MM.1S (cell line): ENCODE data around the gene WDR45B.

ENCODE experiments used
- DNase-seq: peaks from one replicate; pipeline ENCODE4 v3.0.0-alpha.2; 2015
- H2AFZ ChIP-seq: fragments of 300-600 bp; sonication (generic); 2 replicates; pipeline ENCODE4 v1.6.0; 2016; ENCODE audit warnings: antibody characterized with exemption, low read length
- H3F3A ChIP-seq: fragments of 300-600 bp; sonication (generic); 2 replicates; pipeline ENCODE4 v1.6.1; 2016; ENCODE audit warnings: mild to moderate bottlenecking, antibody characterized with exemption, low read length, moderate library complexity, mixed read lengths; ENCODE audit not compliant: insufficient read depth
- H3K27ac ChIP-seq: fragments of 300-600 bp; sonication (generic); 2 replicates; pipeline ENCODE4 v1.5.1; 2016; ENCODE audit warnings: mild to moderate bottlenecking, low read length
- H3K27me3 ChIP-seq: fragments of 300-600 bp; sonication (generic); replicated peaks from 2 replicates; pipeline ENCODE4 v1.6.0; 2016; ENCODE audit warnings: low read length; ENCODE audit not compliant: insufficient read depth
- H3K36me3 ChIP-seq: fragments of 300-600 bp; sonication (generic); replicated peaks from 2 replicates; pipeline ENCODE4 v1.6.1; 2016; ENCODE audit warnings: mild to moderate bottlenecking, low read length, mixed read lengths; ENCODE audit not compliant: insufficient read depth
- H3K4me1 ChIP-seq: fragments of 300-600 bp; sonication (generic); 2 replicates; pipeline ENCODE4 v1.6.1; 2016; ENCODE audit warnings: low read length, mixed read lengths
- H3K4me2 ChIP-seq: fragments of 300-600 bp; sonication (generic); 2 replicates; pipeline ENCODE4 v1.6.0; 2016; ENCODE audit warnings: low read depth, low read length
- H3K4me3 ChIP-seq: fragments of 300-600 bp; sonication (generic); 2 replicates; pipeline ENCODE4 v1.5.1; 2016; ENCODE audit warnings: low read length, mixed read lengths
- H3K79me2 ChIP-seq: fragments of 300-600 bp; sonication (generic); 2 replicates; pipeline ENCODE4 v1.6.1; 2016; ENCODE audit warnings: mixed run types, low read length, mixed read lengths
- H3K9ac ChIP-seq: fragments of 300-600 bp; sonication (generic); 2 replicates; pipeline ENCODE4 v1.6.1; 2016; ENCODE audit warnings: low read length, mixed read lengths
- H3K9me2 ChIP-seq: fragments of 300-600 bp; sonication (generic); replicated peaks from 2 replicates; pipeline ENCODE4 v1.6.1; 2016; ENCODE audit warnings: mild to moderate bottlenecking, low read length, mixed read lengths; ENCODE audit not compliant: insufficient read depth
- H3K9me3 ChIP-seq: fragments of 300-600 bp; sonication (generic); replicated peaks from 2 replicates; pipeline ENCODE4 v1.6.1; 2016; ENCODE audit warnings: mild to moderate bottlenecking, low read length, mixed read lengths; ENCODE audit not compliant: insufficient read depth
- H4K20me1 ChIP-seq: fragments of 300-600 bp; sonication (generic); 2 replicates; pipeline ENCODE4 v1.6.1; 2016; ENCODE audit warnings: mild to moderate bottlenecking, low read length, moderate library complexity, mixed read lengths; ENCODE audit not compliant: insufficient read depth
- CTCF ChIP-seq: fragments of 300-600 bp; sonication (generic); IDR thresholded peaks from 2 replicates; pipeline ENCODE4 v1.5.1; 2016; ENCODE audit warnings: antibody characterized with exemption, low read length, mixed read lengths
- EZH2 ChIP-seq: fragments of 300-600 bp; sonication (generic); optimal IDR thresholded peaks from 2 replicates; pipeline ENCODE3; 2017; ENCODE audit warnings: low read depth, mild to moderate bottlenecking, antibody characterized with exemption, low read length, mixed read lengths
- EZH2phosphoT487 ChIP-seq: fragments of 300-600 bp; sonication (generic); IDR thresholded peaks from 2 replicates; pipeline ENCODE4 v1.6.1; 2018; ENCODE audit warnings: antibody characterized with exemption, low read length

Gene WDR45B

GRCh38 chr17:82653651-82654528 lies 5.6 kb upstream of the WDR45B start:
- Histone ChIP-seq H3K27ac (no peak overlapping the region), H3K4me2 (no peak overlapping the region), H3F3A (no peaks in the 10 kb centered on the region), H3K4me3 (no peak overlapping the region), H3K79me2 (no peaks in the 10 kb centered on the region), H3K27me3 (no peaks in the 10 kb centered on the region), H2AFZ (no peak overlapping the region), H3K9ac (no peak overlapping the region), H3K4me1 (no peaks in the 10 kb centered on the region), H3K9me3 (no peaks in the 10 kb centered on the region), H3K9me2 (no peaks in the 10 kb centered on the region), H3K36me3 (no peaks in the 10 kb centered on the region), H4K20me1 (no peaks in the 10 kb centered on the region)
- DNase-seq = no peak
- TF ChIP-seq EZH2phosphoT487 (no peak), EZH2 (no peak)

GRCh38 chr17:82650723-82651122 lies 2.5 kb upstream of the WDR45B start:
- Histone ChIP-seq H3K27me3 (no peaks in the 10 kb centered on the region), H3F3A (0 out of 2 replicates have a peak, but pooled peaks cover 5% of the 10 kb centered on the region), H3K4me1 (no peaks in the 10 kb centered on the region), H3K9me2 (no peaks in the 10 kb centered on the region), H3K9me3 (no peaks in the 10 kb centered on the region), H3K36me3 (no peaks in the 10 kb centered on the region), H3K9ac (no peak overlapping the region), H3K27ac (no peak overlapping the region), H3K79me2 (peaks cover 24% of the 10 kb centered on the region), H3K4me2 (no peak overlapping the region), H4K20me1 (peaks cover 5% of the 10 kb centered on the region; the same call in 1 of the 2 replicates), H2AFZ (no peak overlapping the region), H3K4me3 (no peak overlapping the region)
- no peak for DNase-seq
- TF ChIP-seq EZH2 = no peak
- no peak for TF ChIP-seq EZH2phosphoT487
- no peak for TF ChIP-seq CTCF

GRCh38 chr17:82649501-82650261 lies 1.4 kb upstream of the WDR45B start:
- H3K4me2 ChIP-seq = no peak overlapping the region
- H4K20me1 ChIP-seq = peaks cover 5% of the 10 kb centered on the region; the same call in 1 of the 2 replicates
- H3F3A ChIP-seq = 0 out of 2 replicates have a peak, but pooled peaks cover 5% of the 10 kb centered on the region
- DNase-seq = no peak
- H3K36me3 ChIP-seq = no peaks in the 10 kb centered on the region
- peaks cover 35% of the 10 kb centered on the region for H3K79me2 ChIP-seq
- H3K9me2 ChIP-seq = no peaks in the 10 kb centered on the region
- no peak overlapping the region for H3K9ac ChIP-seq
- H3K27ac ChIP-seq = no peak overlapping the region
- no peak overlapping the region for H2AFZ ChIP-seq
- H3K9me3 ChIP-seq = no peaks in the 10 kb centered on the region
- H3K4me3 ChIP-seq = no peak overlapping the region
- H3K4me1 ChIP-seq = no peaks in the 10 kb centered on the region
- H3K27me3 ChIP-seq = no peaks in the 10 kb centered on the region
- no peak for TF ChIP-seq EZH2
- no peak for TF ChIP-seq CTCF
- TF ChIP-seq EZH2phosphoT487 = no peak
